Esophagus squamous epithelium (tissue), 4 donors: ENCODE data around the gene SLC26A9.
"Not testable (repeated sequence)": the region's sequence is repeated elsewhere in the genome, so short reads cannot be mapped to it uniquely, and the experiment has no call there.

Experiments used
- POLR2A ChIP-seq, 4 donors: fragments of 450-650 bp; IDR thresholded peaks; one replicate each; pipeline ENCODE4 v1.6.1; 2017; ENCODE audit warnings: antibody characterized with exemption in 4 of 4, mild to moderate bottlenecking in 4 of 4, moderate library complexity in 3 of 4
- TF ChIP-seq, protein P1 (sequence below), 6 experiments: fragments of 450-650 bp in 4 of 6; fragments of 200-600 bp in 2 of 6; sonication (generic) in 2 of 6; IDR thresholded peaks; one replicate each; pipeline ENCODE4 v1.5.1; 2016 to 2019; ENCODE audit warnings: antibody characterized with exemption in 6 of 6, mild to moderate bottlenecking in 4 of 6, moderate library complexity in 4 of 6

DNA sequence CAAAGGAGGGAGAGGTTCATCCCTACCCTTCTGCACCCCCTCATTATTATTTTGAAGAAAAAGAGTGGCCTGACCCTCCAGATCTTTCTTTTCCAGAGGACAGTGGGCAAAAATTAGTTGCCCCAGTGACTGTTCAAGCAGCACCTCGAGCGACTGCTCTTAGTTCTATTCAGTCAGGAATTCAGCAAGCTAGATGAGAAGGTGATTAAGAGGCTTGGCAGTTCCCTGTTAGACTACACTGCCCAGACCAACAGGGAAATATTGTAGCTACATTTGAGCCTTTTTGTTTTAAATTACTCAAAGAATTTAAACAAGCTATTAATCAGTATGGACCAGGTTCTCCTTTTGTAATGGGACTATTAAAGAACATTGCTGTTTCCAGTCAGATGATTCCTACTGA is 51.8 kb downstream of the SLC26A9 start:
- TF ChIP-seq, protein P1, sequence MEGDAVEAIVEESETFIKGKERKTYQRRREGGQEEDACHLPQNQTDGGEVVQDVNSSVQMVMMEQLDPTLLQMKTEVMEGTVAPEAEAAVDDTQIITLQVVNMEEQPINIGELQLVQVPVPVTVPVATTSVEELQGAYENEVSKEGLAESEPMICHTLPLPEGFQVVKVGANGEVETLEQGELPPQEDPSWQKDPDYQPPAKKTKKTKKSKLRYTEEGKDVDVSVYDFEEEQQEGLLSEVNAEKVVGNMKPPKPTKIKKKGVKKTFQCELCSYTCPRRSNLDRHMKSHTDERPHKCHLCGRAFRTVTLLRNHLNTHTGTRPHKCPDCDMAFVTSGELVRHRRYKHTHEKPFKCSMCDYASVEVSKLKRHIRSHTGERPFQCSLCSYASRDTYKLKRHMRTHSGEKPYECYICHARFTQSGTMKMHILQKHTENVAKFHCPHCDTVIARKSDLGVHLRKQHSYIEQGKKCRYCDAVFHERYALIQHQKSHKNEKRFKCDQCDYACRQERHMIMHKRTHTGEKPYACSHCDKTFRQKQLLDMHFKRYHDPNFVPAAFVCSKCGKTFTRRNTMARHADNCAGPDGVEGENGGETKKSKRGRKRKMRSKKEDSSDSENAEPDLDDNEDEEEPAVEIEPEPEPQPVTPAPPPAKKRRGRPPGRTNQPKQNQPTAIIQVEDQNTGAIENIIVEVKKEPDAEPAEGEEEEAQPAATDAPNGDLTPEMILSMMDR (IDR thresholded peaks at IDR 0.05) = not testable (repeated sequence)
- not testable (repeated sequence) for TF ChIP-seq POLR2A (IDR thresholded peaks at IDR 0.05)
